Stimulated activated CD4-positive, alpha-beta T cell treated with anti-CD3 and anti-CD28 coated beads, Interleukin-2, amount 100 ng/mL, for 24 hours (primary cell): ENCODE data around the gene ERBIN.
"Not testable (repeated sequence)": the region's sequence is repeated elsewhere in the genome, so short reads cannot be mapped to it uniquely, and the experiment has no call there.

Experiments
- DNase-seq, 2 donors: peaks; one replicate each; pipeline ENCODE4 v3.0.0-alpha.2; 2020

Gene ERBIN

DNA sequence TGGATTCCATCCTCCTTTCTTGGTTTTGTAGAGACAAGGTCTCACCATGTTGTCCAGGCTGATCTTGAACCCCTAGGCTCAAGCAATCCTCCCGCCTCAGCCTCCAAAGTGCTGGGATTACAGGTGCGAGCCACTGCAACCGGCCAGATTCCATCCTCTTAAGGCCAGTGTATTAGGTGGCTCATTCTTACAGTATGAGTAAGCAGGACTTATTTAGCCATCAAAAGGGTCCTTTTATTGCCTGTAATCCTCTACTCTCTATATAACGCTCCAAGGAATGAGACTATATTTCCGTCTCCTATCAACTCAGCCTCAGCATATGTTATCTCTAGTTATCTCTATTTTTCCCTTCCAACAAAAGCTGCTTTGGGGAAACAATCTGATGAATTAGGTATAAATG, 3.0 kb upstream of the ERBIN start:
- no peak for DNase-seq

DNA sequence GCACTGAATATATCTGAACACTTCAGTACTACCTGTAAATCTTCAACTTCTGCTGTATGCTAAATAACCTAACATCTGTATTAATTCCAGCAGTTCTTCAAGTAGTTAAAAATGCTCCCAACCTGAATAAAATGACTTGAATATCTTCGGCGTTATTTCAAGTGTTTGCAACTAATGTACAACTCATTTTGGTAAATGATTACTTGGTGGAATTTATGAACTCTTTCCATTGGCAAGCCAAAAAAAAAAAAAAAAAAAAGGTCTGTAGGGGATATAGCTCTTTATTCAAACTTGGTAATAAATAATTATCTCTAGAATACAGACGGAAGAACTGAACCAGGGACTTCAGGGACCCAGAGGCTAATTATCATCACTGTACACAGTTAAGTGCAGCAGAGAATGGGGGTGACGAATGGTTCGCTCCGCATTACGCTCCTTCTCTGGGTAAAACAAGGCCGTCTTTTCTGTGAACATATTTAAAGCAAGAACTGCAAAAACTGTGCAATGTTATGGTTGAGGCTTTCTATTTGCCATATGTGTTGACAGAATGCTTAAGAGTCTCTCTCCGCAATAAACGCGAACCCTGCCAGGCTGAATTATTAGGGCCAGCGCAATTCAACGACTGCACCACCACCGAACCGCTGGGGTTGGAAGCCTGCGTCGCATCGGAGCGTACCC, 1.9 kb upstream of the ERBIN start:
- DNase-seq = no peak

DNA sequence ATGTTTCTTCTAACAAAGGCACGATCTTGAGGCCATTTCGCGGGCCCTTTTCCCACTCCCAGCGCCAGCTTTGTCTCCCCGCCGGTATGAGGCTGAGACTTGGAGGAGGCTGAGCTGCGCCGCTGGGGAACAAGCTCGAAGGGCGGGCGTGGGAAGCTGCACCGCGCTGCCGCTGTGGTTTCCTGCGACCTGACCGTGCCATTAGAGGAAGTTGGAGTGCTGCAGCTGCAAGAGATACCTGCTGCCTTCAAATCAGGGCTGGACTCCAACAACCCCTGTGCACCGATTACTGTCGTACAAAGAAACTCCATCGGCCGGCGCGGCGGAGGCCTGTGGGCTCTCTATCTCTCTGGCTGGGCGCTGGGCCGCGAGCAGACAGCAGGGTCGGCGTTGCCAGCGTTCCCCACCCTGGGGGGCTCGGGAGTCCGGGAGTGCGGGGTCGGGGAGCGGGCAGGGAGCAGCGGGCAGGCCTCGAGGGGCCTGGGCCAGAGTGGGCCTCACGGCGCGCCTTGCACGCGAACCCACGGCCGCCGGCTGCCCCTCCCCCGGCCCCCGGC, 1.3 kb upstream of the ERBIN start:
- peak; percentile 70 to 74 for DNase-seq

DNA sequence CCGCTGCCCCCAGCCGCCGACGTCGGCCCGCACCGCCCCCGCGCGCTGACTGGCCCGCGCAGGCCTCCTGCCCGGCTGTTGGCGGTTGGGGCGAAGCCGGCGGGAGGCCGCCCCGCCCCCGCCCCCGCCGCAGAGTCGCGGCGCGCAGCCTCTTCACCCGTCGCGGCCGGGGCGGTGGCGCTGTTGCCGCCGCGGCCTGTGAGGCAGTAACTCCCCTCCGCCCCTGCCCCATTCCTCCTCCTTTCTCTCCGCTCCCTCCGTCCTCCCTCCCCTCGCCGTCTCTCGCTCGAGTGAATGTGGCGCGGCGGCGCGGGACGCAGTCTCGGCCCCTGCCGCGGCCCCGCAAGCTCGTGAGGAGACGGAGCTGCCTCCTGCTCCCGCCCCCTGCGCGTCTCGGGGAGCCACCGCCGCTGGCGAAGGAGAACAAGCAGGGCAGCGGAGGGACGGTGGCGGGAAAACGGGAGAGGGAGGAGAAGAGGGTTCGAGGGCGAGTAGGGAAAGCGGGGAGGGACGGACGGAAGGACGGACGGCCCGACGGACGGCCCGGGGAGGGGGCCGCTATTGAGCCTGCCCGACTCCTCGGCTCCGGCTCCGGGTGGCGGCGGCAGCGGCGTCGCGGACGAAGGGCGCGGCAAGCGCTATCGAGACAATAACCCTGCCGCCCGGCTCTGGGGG, 637 bp upstream of the ERBIN start:
- DNase-seq = peak; percentile 74

DNA sequence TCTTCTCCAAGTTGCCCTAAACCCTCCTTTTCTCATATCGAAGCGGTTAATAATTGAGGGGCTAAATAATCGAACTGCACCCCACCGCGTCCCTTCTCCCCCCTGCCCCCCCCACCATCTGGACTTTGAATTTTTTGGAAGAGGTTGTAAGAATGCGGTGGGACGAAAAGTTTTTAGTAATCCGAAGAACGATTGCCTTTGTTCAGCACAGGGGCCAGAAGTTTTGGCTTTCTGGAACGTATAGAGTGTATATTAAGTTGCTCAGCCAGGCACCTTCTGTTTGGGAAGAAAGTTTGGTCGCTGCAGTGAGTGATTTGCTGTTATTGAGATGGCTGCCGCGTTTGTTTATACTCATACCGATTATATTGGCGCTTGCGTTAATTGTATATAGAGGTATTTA, 518 bp downstream of the ERBIN start:
- DNase-seq = peak in 1 of 2 donors; percentile 29

DNA sequence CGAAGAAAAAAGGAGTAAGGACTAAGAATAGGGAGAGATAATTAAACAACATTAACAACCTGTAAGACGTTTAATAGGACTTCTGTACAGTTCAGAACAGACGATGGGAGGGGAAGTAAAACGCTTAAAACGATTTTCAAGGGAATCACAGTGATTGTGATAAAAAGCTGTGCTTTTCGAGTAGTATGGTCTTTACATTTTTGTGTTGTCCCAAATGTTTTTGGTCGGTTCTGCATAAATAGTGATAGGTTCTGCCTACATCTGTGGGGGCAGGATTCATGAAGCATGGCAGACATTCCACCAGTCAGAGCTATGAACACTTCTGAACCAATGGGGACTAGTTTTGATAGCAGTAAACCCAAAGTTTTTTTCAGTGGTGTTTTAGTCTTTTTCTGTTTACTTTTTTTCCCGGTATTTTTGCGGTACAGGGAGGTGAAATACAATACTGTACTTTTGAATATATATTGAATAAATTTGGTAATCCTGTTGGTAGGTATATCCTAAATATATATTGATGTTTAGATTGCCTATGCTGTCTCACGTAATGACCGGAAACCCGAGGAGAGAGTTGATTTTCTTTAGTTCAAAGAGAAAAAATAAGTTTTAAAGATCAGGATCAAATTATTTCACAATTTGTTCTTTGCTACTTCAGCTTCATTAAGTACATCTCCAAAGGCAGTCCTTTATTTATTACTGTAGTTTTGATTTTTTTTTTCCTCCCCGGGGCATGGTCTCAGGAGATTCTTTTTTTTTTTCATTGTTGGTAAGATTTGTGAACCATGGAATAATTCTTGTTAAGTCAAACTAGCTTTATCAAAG, 1.3 kb downstream of the ERBIN start:
- peak; percentile 14 to 24 for DNase-seq

DNA sequence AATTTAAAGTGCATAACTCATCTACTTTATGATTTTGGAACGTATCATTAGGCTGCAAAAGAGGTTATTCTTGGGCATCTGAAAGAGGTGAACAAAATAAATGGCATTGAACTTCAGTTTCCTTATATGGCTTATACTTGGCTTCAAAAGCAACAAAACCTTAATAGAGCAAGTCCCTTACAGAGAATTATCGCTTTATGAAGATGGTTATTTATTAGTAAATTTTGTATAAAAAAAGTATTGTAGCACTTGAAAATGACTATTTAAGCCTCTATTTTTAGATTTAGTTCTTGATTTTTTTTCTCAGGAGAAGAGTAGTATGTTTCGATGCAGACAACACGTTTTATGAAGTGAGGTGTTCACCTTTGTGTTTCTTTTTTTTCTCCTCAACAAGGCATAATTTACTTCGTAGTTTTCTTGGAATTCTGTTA, 2.0 kb downstream of the ERBIN start:
- DNase-seq = no peak

DNA sequence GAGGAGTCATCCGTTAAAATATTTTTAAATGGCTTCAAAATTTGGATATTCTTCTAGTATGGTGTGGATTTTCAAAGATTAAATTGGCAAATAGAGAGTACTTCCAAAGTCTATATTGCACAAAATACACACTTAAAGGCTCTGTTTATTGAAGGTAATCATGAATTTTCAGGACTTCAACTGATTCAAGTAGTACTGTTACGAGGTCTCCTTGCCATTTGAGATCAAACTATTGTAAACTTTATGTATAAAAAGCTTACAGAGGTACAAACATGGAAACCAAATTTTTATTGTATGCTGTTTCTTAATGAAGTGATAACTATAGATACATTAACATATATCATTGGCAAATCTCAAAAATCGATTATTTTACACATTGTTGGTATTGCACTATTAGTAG, 2.5 kb downstream of the ERBIN start:
- no peak for DNase-seq

DNA sequence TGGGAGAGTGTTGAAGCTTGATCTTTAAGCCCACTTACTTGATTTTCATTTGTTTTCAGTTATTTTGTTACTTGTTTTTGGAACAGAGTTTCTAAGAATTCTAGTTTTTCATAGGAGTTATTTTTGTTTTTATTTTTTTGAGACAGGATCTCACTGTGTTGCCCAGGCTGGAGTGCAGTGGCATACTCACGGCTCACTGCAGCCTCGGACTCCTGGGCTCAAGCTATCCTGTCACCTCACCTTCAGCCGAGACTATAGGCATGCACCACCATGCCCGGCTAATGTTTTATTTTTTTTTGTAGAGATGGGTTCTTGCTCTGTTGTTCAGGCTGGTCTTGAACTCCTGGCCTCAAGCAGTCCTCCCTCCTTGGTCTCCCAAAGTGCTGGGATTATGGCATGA, 6.3 kb downstream of the ERBIN start:
- DNase-seq = no peak

DNA sequence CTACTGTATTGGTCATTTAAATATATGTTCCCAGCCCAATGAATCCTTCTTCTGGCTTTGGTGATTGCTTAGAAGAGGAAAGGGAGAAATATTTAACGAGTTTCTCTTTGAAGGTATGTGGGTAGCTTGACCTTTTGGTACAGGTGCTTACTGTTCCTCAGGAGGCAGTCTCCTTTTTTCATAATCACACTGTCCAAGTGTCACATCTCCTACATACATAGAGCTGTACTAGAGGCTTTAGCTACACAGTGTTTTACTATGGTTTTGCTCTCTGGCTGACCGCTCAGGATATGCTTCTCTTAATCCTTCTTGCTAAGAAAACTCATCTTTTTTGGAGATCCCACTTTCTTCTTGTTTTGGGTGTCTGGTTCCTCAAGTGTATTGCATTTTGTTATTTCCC, 6.9 kb downstream of the ERBIN start:
- DNase-seq = no peak

DNA sequence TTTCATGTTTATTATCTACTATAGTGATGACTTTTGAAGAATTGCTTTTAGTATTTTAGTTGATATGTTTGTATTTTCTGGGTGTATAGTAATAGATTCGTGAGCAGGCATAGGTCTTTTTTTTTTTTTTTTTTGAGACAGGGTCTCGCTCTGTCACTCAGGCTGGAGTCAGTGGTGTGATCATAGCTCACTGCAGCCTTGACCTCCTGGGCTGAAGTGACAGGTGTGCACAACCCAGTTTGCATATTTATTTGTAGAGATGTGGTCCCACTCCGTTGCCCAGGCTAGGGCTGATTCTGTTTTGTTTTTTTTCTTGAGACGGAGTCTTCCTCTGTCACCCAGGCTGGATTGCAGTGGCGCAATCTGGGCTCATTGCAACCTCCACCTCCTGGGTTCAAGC, 11.9 kb downstream of the ERBIN start:
- no peak for DNase-seq

DNA sequence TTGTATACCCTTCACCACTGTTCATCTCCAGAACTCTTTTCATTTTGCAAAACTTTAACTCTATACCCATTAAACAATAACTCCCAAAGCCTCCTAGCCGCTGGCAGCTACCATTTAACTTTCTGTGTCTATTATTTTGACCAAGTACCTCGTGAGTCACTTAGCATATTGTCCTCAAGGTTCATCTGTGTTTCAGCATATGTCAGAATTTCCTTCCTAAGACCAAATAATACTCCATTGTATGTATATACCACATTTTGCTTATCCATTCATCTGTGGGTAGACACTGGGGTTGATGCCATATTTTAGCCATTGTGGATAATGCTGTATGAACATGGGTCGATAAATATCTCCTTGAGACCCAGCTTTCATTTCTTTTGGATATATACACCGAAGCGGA, 17.4 kb downstream of the ERBIN start:
- no peak for DNase-seq

DNA sequence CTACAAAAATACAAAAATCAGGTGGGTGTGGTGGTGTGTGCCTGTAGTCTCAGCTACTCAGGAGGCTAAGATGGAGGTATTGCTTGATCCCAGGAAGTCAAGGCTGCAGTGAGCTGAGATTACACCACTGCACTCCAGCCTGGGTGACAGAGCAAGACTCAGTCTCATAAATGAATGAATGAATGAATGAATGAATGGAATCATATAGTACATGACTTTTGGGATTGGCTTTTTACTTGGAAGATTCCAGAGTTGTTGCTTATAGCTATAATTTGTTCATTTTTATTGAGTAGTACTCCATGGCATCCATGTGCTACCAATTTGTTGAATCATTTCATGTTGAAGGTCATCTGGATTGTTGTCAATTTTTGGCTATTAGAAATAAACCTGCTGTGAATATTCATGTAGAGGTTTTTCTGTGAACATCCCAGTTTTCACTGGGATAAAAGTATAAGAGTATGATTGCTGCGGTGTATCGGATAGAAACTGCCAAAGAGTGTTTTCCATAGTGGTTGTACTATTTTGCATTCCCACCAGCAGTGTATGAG, 19.9 kb downstream of the ERBIN start:
- no peak for DNase-seq

DNA sequence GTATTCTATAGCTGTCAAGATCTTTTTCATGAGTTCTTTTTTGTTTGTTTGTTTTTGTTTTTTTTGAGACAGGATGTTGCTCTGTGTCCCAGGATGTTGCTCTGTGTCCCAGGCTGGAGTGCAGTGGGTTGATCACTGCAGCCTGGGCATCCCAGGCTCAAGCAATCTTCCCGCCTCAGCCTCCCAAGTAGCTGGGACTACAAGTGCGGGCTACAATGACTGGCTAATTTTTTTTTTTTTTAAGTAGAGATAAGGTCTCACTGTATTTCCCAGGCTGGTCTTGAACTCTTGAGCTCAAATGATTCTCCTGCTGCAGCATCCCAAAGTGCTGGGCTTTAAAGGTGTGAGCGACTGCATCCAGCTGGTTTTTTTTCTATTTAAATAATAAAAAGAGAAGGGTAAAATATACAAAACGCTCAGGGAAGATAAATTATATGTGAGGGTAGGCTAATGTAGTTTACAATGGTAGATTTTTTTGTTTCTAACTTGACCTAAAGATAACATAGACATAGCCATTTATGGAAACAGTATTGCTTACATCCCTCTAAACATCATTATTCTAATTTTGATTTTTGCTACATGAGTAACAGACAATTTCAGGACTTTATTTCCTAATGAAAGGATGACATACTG, 21.9 kb downstream of the ERBIN start:
- DNase-seq = no peak

DNA sequence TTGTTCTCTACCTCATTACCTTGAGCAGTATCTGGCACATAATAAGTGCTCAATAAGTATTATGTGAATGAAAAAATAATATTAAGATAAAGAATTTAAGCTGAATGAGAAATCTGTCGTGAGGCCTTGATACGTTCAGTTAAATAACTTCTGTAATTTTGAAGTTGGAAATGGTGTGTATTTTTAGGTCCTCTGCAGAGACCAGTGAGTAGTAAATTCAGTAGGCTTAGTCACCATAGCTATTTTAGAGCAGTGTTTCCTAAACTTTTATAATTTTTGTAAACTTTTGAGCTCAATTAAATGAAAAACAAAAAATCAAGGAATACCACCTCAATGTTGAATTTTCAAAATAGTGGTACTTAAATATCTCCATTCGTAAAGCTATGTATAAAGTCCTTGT, 25.0 kb downstream of the ERBIN start:
- no peak for DNase-seq

DNA sequence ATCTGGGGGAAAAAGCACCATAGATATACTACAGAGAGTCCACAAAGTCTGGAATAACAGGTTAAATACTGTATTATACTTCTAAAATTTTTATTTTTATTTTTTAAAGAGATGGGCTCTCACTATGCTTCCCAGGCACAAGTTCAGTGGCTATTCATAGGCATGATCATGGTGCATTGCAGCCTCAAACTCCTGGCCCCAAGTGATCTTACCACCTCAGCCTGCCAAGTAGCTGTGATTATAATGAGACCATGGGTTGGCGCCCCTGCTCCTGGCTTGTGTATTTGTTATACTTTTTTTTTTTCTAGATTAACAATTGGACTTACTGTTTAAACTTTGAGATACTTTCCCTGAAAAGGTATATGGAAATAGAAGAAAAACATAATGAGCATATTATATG, 25.9 kb downstream of the ERBIN start:
- no peak for DNase-seq

DNA sequence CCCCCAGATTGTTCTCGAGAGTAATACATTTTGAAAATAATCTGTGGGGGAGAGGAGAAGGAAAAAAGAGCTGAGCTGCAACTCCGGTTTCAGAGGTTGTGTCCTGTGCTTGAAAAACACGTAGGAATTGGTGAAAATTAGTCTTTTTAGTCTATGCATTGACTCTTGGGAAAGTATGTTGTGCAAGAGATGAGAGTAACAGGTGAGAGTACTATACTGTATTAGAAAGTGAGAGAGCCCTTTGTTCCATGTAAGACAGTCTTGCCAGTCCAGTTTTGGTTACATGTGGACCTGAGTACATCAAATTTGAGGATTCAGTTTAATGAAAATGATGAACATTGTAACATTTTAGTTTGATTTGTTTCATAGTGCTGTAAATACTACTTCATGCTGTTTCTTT, 27.8 kb downstream of the ERBIN start:
- no peak for DNase-seq

DNA sequence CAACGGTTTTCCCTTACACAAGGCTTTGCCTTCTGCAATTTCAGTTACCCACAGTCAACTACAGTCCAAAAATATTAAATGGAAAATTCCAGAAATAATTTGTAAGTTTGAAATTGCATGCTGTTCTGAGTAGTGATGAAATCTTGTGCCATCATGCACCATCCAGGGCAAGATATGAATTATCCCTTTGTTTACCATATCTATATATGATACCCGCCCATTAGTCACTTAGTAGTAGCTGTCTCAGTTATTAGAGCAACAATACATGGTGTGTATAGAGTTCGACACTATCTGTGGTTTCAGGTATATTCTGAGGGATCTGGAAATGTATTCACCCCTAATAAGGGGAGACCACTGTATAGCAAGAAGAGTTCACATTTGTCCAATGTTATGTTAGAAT, 29.4 kb downstream of the ERBIN start:
- DNase-seq = no peak

DNA sequence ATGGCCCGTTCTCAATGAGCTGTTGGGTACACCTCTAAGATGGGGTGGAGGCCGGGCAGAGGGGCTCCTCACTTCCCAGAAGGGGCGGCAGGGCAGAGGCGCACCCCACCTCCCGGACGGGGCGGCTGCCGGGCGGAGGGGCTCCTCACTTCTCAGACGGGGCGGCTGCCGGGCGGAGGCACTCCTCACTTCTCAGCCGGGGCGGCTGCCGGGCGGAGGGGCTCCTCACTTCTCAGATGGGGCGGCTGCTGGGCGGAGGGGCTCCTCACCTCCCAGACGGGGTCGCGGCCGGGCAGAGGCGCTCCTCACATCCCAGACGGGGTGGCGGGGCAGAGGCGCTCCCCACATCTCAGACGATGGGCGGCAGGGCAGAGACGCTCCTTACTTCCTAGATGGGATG, 31.3 kb downstream of the ERBIN start:
- not testable (repeated sequence) for DNase-seq

DNA sequence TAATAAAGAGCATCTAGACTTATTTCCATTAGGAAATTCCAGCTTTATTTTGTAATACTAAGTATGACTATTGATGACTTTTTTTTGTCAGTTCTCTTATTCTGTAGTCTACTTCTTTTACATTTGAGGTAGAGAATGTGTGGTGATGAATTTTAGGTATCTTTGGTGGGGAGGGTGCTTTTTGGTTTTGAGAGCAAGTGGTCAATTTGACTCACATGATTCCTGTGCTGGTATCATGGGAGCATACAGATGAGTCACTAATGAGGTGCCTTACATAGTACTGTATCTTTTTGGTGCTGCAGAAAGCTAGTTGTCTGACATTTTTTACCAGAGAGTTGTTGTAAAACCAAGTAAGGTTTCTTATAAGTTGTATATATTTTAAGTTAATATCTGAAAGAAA, 35.3 kb downstream of the ERBIN start:
- DNase-seq = no peak

DNA sequence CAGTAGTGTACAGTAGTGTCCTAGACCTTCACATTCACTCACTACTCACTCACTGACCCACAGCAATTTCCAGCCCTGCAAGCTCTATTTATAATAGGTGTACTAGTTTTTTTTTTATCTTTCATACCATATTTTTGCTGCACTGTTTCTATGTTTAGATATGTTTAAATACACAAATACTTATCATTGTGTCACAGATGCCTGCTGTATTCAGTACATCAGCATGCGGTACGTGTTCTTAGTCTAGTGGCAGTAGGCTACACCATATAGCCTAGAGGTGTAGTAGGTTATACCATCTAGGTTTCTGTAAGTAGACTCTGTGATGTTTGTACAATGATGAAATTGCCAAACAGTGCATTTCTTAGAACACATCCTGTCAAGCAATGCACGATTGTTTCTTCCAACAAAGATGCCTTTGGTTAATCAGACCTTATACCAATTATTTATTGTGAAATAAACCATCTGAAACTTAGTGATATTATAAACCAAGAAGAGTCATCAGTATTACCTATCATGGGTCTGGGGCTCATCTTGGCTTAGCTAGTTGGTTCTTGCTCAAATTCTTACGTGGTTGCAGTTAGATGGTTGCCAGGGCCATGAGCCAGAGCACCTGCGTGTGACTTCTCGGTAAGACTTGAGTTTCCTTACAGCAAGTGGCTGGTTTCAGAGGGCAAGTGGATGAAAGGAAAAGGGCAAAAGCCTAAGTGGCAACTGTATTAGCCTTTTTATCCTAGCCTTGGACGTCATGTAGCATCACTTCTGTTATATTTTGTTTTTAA, 41.1 kb downstream of the ERBIN start:
- no peak for DNase-seq
